GM23248 (cell line): ENCODE results near the gene GCHFR. TPM values are rescaled to one million over a fixed set of nuclear protein-coding genes. Genes with fewer than 3 reads are reported as not detected.

ENCODE experiments used
- DNase-seq: peaks from one replicate; pipeline ENCODE4 v3.0.0-alpha.2; 2015
- H2AFZ ChIP-seq: fragments of 200-600 bp; sonication (generic); 2 replicates; pipeline ENCODE4 v1.6.1; 2016; ENCODE audit warnings: antibody characterized with exemption
- H3F3A ChIP-seq: fragments of 200-600 bp; sonication (generic); 2 replicates; pipeline ENCODE4 v1.6.1; 2016; ENCODE audit warnings: mild to moderate bottlenecking, antibody characterized with exemption, mixed run types; ENCODE audit not compliant: insufficient read depth
- H3K27ac ChIP-seq: fragments of 200-600 bp; sonication (generic); 2 replicates; pipeline ENCODE4 v1.5.1; 2016; ENCODE audit warnings: mild to moderate bottlenecking
- H3K27me3 ChIP-seq: fragments of 200-600 bp; sonication (generic); replicated peaks from 2 replicates; pipeline ENCODE4 v1.6.1; 2016; ENCODE audit warnings: mild to moderate bottlenecking; ENCODE audit not compliant: insufficient read depth
- H3K36me3 ChIP-seq: fragments of 200-600 bp; sonication (generic); 2 replicates; pipeline ENCODE4 v1.6.1; 2016; ENCODE audit warnings: low read depth, mild to moderate bottlenecking
- H3K4me1 ChIP-seq: fragments of 200-600 bp; sonication (generic); 2 replicates; pipeline ENCODE4 v1.6.1; 2016; ENCODE audit warnings: mild to moderate bottlenecking; ENCODE audit not compliant: insufficient read depth
- H3K4me2 ChIP-seq: fragments of 200-600 bp; sonication (generic); one replicate; pipeline ENCODE4 v1.6.1; 2016; ENCODE audit warnings: mild to moderate bottlenecking; ENCODE audit not compliant: unreplicated experiment
- H3K4me3 ChIP-seq: fragments of 200-600 bp; sonication (generic); 2 replicates; pipeline ENCODE4 v1.5.1; 2016; ENCODE audit warnings: mild to moderate bottlenecking
- H3K79me2 ChIP-seq: fragments of 200-600 bp; sonication (generic); 2 replicates; pipeline ENCODE4 v1.6.1; 2016; ENCODE audit warnings: mild to moderate bottlenecking; ENCODE audit not compliant: insufficient read depth
- H3K9ac ChIP-seq: fragments of 200-600 bp; sonication (generic); 2 replicates; pipeline ENCODE4 v1.6.1; 2016; ENCODE audit warnings: mild to moderate bottlenecking
- H3K9me2 ChIP-seq: fragments of 200-600 bp; sonication (generic); 2 replicates; pipeline ENCODE4 v1.6.1; 2016; ENCODE audit warnings: mixed run types, mild to moderate bottlenecking, moderate library complexity; ENCODE audit not compliant: insufficient read depth
- H3K9me3 ChIP-seq: fragments of 200-600 bp; sonication (generic); one replicate; pipeline ENCODE4 v1.6.1; 2017; ENCODE audit warnings: low read depth
- H4K20me1 ChIP-seq: fragments of 200-600 bp; sonication (generic); 2 replicates; pipeline ENCODE4 v1.6.0; 2016; ENCODE audit not compliant: insufficient read depth
- EZH2 ChIP-seq: fragments of 200-600 bp; sonication (generic); IDR thresholded peaks from 2 replicates; pipeline ENCODE4 v1.6.1; 2018; ENCODE audit warnings: antibody characterized with exemption, mild to moderate bottlenecking; ENCODE audit not compliant: insufficient read depth, poor library complexity, severe bottlenecking
- EZH2phosphoT487 ChIP-seq: fragments of 200-600 bp; sonication (generic); IDR thresholded peaks from 2 replicates; pipeline ENCODE4 v1.6.1; 2018; ENCODE audit warnings: antibody characterized with exemption, moderate library complexity, mild to moderate bottlenecking, low read depth; ENCODE audit not compliant: insufficient read depth
- WGBS, 2 experiments: methylation state at CpG; one replicate each; pipeline ENCODE4 v1.1.6; 2015 to 2017; ENCODE audit warnings: low lambda C conversion rate in 2 of 2, low coverage in 1 of 2; ENCODE audit errors: missing lambda C conversion rate in 2 of 2; 5-methylcytosine and 5-hydroxymethylcytosine counted together
- in situ Hi-C: fragments of 300-500 bp; cut with MboI; formaldehyde crosslinking; loops from 2 replicates; pipeline ENCODE4 v1.15.0; 2020
- polyA plus RNA-seq: library from polyadenylated mRNA; unstranded; fragments of >200 nt; fragmentation: Nextera tagmentation; extraction: Ambion mirVana; gene quantifications from 2 replicates; pipeline ENCODE4 v1.2.1, GENCODE V29; 2016
- total RNA-seq: library from RNA; depleted of rRNA; stranded (reverse); fragments of >200 nt; shearing (Covaris generic); gene quantifications from 2 replicates; pipeline ENCODE4 v1.2.3, GENCODE V29; 2014; rRNA removed

GCHFR gene
- total RNA-seq (0.54 and 8.9 TPM in 2 replicates), polyA plus RNA-seq (1.8 and 2.3 TPM in 2 replicates)

- no peak for TF ChIP-seq EZH2phosphoT487
- no peak for TF ChIP-seq EZH2
- no peaks in the 10 kb centered on the region for H3K27me3 ChIP-seq
- 1 to 2% methylated on average over 49 to 70 of the region's 75 CpGs for WGBS, 2 experiments
- H3K36me3 ChIP-seq = no peaks in the 10 kb centered on the region
- no peaks in the 10 kb centered on the region for H3K79me2 ChIP-seq
- H2AFZ ChIP-seq = peak within 1 kb of the TSS; percentile 88
- H3K4me2 ChIP-seq = peak within 1 kb of the TSS; percentile 90
- H3F3A ChIP-seq = peaks cover 26% of the 10 kb centered on the region
- H4K20me1 ChIP-seq = no peaks in the 10 kb centered on the region
- peak within 1 kb of the TSS; percentile 62 for H3K9ac ChIP-seq
- no peaks in the 10 kb centered on the region for H3K9me3 ChIP-seq
- no peaks in the 10 kb centered on the region for H3K9me2 ChIP-seq
- peak within 1 kb of the TSS; percentile 71 for H3K27ac ChIP-seq
- in situ Hi-C loops = no loop called here
- DNase-seq = peak; percentile 82
- H3K4me1 ChIP-seq = peaks cover 33% of the 10 kb centered on the region
- H3K4me3 ChIP-seq = peak within 1 kb of the TSS; percentile 70
Observed at GRCh38 chr15:40763801-40764628, at the start of gene GCHFR. Gene GCHFR, plus strand, starts transcription at chr15:40764068. Its CDS starts 113 bp downstream, at chr15:40764181.

GRCh38 chr15:40714144-40714543 lies 49.7 kb upstream of the GCHFR start:
- no peak for TF ChIP-seq EZH2phosphoT487
- no peak for TF ChIP-seq EZH2
- H3K9me2 ChIP-seq = no peaks in the 10 kb centered on the region
- in situ Hi-C loops = no loop called here
- H3K27me3 ChIP-seq = no peaks in the 10 kb centered on the region
- WGBS, 2 experiments = 49 to 50% methylated on average over 2 of the region's 2 CpGs
- no peaks in the 10 kb centered on the region for H4K20me1 ChIP-seq
- no peak overlapping the region for H3K4me2 ChIP-seq
- H2AFZ ChIP-seq = no peak overlapping the region
- H3F3A ChIP-seq = no peaks in the 10 kb centered on the region
- DNase-seq = no peak
- no peaks in the 10 kb centered on the region for H3K9me3 ChIP-seq
- no peaks in the 10 kb centered on the region for H3K4me1 ChIP-seq
- no peak overlapping the region for H3K27ac ChIP-seq
- no peak overlapping the region for H3K9ac ChIP-seq
- no peak overlapping the region for H3K4me3 ChIP-seq
- no peaks in the 10 kb centered on the region; the same call in 1 of the 2 replicates for H3K36me3 ChIP-seq
- H3K79me2 ChIP-seq = no peaks in the 10 kb centered on the region

- H3K36me3 ChIP-seq = peaks cover 6% of the 10 kb centered on the region; the same call in 1 of the 2 replicates
- H3K79me2 ChIP-seq = no peaks in the 10 kb centered on the region
- H3K27ac ChIP-seq = no peak overlapping the region
- WGBS, 2 experiments = 95 to 96% methylated on average over 6 of the region's 6 CpGs
- in situ Hi-C loops = no loop called here
- H3K9ac ChIP-seq = no peak overlapping the region
- H3K9me2 ChIP-seq = no peaks in the 10 kb centered on the region
- no peak overlapping the region for H3K4me2 ChIP-seq
- H3K4me1 ChIP-seq = no peaks in the 10 kb centered on the region
- no peak overlapping the region for H3K4me3 ChIP-seq
- H3K27me3 ChIP-seq = no peaks in the 10 kb centered on the region
- H3F3A ChIP-seq = no peaks in the 10 kb centered on the region
- H2AFZ ChIP-seq = no peak overlapping the region
- no peaks in the 10 kb centered on the region for H4K20me1 ChIP-seq
- DNase-seq = no peak
- H3K9me3 ChIP-seq = no peaks in the 10 kb centered on the region
- no peak for TF ChIP-seq EZH2phosphoT487
Observed at GRCh38 chr15:40716165-40716564, 47.7 kb upstream of the GCHFR start.

GRCh38 chr15:40721701-40722100 lies 42.2 kb upstream of the GCHFR start:
- Histone ChIP-seq H3K9ac (no peak overlapping the region), H3K79me2 (no peaks in the 10 kb centered on the region), H3K27me3 (no peaks in the 10 kb centered on the region), H4K20me1 (no peaks in the 10 kb centered on the region), H3K9me3 (no peaks in the 10 kb centered on the region), H3K4me2 (no peak overlapping the region), H3K36me3 (peaks cover 6% of the 10 kb centered on the region; the same call in 1 of the 2 replicates), H3F3A (peaks cover 14% of the 10 kb centered on the region; the same call in 1 of the 2 replicates), H3K4me3 (no peak overlapping the region), H3K9me2 (no peaks in the 10 kb centered on the region), H3K4me1 (0 out of 2 replicates have a peak, but pooled peaks cover 6% of the 10 kb centered on the region), H2AFZ (no peak overlapping the region), H3K27ac (no peak overlapping the region)
- in situ Hi-C loops = no loop called here
- no peak for TF ChIP-seq EZH2phosphoT487
- no peak for TF ChIP-seq EZH2
- WGBS, 2 experiments = 96 to 100% methylated on average over 1 of the region's 1 CpG
- no peak for DNase-seq
